NCI-H510A treated with DMSO at 0.1 percent for 48 hours (cell line): Measurements from ENCODE around the gene STUM.

Experiments used
- DNase-seq: peaks from one replicate; lab custom pipeline; 2025; lab: John Stamatoyannopoulos, UW

STUM gene

GRCh38 chr1:226654046-226654667 is 105.6 kb downstream of the STUM start:
- no peak for DNase-seq

GRCh38 chr1:226654668-226655055 is 106.1 kb downstream of the STUM start:
- no peak for DNase-seq

GRCh38 chr1:226655251-226656163 is 106.9 kb downstream of the STUM start:
- DNase-seq: peak; percentile 27

- peak; percentile 82 for DNase-seq
Measured at GRCh38 chr1:226656201-226656600, 107.6 kb downstream of the STUM start.

GRCh38 chr1:226656601-226657277 is 108.2 kb downstream of the STUM start:
- DNase-seq: peak; percentile 83

GRCh38 chr1:226657895-226658545 is 109.5 kb downstream of the STUM start:
- peak; percentile 60 for DNase-seq

GRCh38 chr1:226658546-226659125 is 110.1 kb downstream of the STUM start:
- DNase-seq: no peak
